Activated CD8-positive, alpha-beta T cell treated with anti-CD3 and anti-CD28 coated beads for 36 hours (primary cell): ENCODE measurements around the gene FANCE. TPM values are rescaled to one million over a fixed set of nuclear protein-coding genes. Genes with fewer than 3 reads are reported as not detected.
A peak's percentile ranks its signal among the peaks of the same experiment; 100 is the strongest.

Experiments used
- ATAC-seq: fragments of 200-7000 bp; cut with Tn5 transposase; one replicate; pipeline ENCODE4 v1.10.0; 2021; ENCODE audit warnings: mild to moderate bottlenecking, moderate library complexity
- CTCF ChIA-PET: fragments of 350-600 bp; sonication (Branson Sonifier 250); formaldehyde crosslinking; loops from one replicate; lab custom pipeline; 2021; ENCODE audit warnings: antibody characterized with exemption; lab: Charles Lee
- POLR2A ChIA-PET: fragments of 350-600 bp; sonication (Branson Sonifier 250); formaldehyde crosslinking; loops from one replicate; lab custom pipeline; 2021; ENCODE audit warnings: antibody characterized with exemption; lab: Charles Lee
- DNase-seq: peaks from one replicate; pipeline ENCODE4 v3.0.0-alpha.2; 2020
- H3K27ac Mint-ChIP-seq: one replicate; pipeline ENCODE4 v1.8.0; 2021; ENCODE audit warnings: mild to moderate bottlenecking, mixed read lengths
- H3K27me3 Mint-ChIP-seq: one replicate; pipeline ENCODE4 v1.8.0; 2021; ENCODE audit warnings: mixed read lengths
- H3K36me3 Mint-ChIP-seq: one replicate; pipeline ENCODE4 v1.8.0; 2021; ENCODE audit warnings: low read depth, mixed read lengths
- H3K4me1 Mint-ChIP-seq: one replicate; pipeline ENCODE4 v1.8.0; 2021; ENCODE audit warnings: low read depth, mixed read lengths
- H3K4me3 Mint-ChIP-seq: one replicate; pipeline ENCODE4 v1.8.0; 2021; ENCODE audit warnings: mild to moderate bottlenecking, moderate library complexity, mixed read lengths
- H3K9me3 Mint-ChIP-seq: one replicate; pipeline ENCODE4 v1.8.0; 2021; ENCODE audit warnings: mixed read lengths
- intact Hi-C: fragments of 100-400 bp; cut with micrococcal nuclease; formaldehyde crosslinking; loops from one replicate; pipeline ENCODE4 v1.10.0; 2022
- total RNA-seq, 2 experiments: library from RNA; stranded (reverse); gene quantifications; one replicate each; pipeline ENCODE4 v1.2.3, GENCODE V29; 2021
- TF ChIP-seq, protein P1 (sequence below): fragments of 200-600 bp; IDR thresholded peaks from one replicate; pipeline ENCODE4 v1.8.0; 2022; ENCODE audit warnings: antibody characterized with exemption, mild to moderate bottlenecking

The FANCE gene, protein sequence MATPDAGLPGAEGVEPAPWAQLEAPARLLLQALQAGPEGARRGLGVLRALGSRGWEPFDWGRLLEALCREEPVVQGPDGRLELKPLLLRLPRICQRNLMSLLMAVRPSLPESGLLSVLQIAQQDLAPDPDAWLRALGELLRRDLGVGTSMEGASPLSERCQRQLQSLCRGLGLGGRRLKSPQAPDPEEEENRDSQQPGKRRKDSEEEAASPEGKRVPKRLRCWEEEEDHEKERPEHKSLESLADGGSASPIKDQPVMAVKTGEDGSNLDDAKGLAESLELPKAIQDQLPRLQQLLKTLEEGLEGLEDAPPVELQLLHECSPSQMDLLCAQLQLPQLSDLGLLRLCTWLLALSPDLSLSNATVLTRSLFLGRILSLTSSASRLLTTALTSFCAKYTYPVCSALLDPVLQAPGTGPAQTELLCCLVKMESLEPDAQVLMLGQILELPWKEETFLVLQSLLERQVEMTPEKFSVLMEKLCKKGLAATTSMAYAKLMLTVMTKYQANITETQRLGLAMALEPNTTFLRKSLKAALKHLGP
- total RNA-seq, result 10 to 100 TPM; 18.8 to 19.4 TPM

DNA sequence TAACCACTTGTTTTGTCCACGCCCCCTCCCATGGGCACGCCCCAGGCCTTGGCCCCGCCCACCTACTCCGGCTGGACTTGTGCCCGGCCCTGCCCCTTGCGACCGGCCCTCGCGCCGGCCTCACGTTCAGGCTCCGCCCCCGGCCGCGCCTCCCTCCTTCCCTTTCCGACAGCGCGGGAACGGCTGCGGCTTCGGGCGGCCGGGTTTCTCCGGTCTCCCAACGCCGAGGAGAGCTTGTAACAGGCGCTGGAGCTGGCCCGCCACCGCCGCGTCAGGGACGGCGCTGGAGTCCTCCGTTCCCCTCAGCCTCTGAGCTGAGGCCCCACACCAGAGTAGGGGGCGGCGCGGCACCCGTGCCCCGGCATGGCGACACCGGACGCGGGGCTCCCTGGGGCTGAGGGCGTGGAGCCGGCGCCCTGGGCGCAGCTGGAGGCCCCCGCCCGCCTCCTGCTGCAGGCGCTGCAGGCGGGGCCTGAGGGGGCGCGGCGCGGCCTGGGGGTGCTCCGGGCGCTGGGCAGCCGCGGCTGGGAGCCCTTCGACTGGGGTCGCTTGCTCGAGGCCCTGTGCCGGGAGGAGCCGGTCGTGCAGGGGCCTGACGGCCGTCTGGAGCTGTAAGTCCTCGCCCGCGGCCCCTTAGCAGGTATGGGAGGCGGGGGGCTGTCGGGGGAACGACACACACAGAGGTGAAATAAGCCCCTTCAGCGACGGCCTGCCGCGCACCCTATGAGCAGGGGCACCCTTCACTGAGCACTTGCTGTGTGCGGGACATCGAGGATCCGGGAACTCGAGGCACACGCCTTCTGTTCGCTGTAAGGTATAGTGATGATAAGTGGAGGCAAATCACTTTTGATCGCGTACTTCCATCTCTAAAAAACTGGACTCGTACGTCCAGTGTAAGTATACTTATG, at the start of gene FANCE:
FANCE (plus strand) TSS at position 156 of the 908 bp plus-strand sequence; CDS start at position 364, 208 bp downstream.
- CTCF ChIA-PET, result interaction anchor here (0.8 to 9.7 kb wide), 13 partner anchors 15 to 284 kb away, joined by 3 to 209 read pairs (median 4); partner anchors contain the start of genes ARMC12, DEF6, PPARD and RPL10A
- Mint-ChIP-seq H3K27me3 (no peaks in the 10 kb centered on the region), H3K36me3 (peaks cover 21% of the 10 kb centered on the region), H3K4me3 (peak within 1 kb of the TSS; percentile 78), H3K9me3 (no peaks in the 10 kb centered on the region), H3K4me1 (peaks cover 36% of the 10 kb centered on the region), H3K27ac (peak within 1 kb of the TSS; percentile 39)
- intact Hi-C loops, result no loop called here
- ATAC-seq, result peak; percentile 90
- TF ChIP-seq, protein P1, sequence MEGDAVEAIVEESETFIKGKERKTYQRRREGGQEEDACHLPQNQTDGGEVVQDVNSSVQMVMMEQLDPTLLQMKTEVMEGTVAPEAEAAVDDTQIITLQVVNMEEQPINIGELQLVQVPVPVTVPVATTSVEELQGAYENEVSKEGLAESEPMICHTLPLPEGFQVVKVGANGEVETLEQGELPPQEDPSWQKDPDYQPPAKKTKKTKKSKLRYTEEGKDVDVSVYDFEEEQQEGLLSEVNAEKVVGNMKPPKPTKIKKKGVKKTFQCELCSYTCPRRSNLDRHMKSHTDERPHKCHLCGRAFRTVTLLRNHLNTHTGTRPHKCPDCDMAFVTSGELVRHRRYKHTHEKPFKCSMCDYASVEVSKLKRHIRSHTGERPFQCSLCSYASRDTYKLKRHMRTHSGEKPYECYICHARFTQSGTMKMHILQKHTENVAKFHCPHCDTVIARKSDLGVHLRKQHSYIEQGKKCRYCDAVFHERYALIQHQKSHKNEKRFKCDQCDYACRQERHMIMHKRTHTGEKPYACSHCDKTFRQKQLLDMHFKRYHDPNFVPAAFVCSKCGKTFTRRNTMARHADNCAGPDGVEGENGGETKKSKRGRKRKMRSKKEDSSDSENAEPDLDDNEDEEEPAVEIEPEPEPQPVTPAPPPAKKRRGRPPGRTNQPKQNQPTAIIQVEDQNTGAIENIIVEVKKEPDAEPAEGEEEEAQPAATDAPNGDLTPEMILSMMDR, result no peak
- peak; percentile 95 for DNase-seq
- POLR2A ChIA-PET, result interaction anchor here (0.6 to 5.5 kb wide), 12 partner anchors 15 to 155 kb away, joined by 3 to 70 read pairs (median 4); partner anchors contain the start of genes DEF6, PPARD and RPL10A

DNA sequence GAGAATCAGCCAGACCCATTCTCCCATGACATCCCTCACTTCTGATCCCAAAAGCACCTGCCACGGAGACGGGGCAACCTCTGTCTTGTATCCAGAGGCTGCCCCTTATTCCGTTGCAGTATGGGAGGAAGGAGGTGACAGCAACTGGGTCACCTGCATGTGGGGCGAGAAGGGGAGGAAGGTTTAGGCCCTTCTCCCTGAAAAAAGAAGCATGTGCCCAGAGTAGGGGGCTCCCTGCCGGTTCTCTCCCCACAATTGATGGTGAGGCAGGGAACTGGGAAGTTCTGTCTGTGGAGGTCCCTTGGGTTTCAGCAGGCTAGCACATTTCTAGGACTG, 49.3 kb upstream of the FANCE start:
- H3K4me1 Mint-ChIP-seq, result peaks cover 12% of the 10 kb centered on the region
- POLR2A ChIA-PET, result no interaction called here
- H3K9me3 Mint-ChIP-seq, result no peaks in the 10 kb centered on the region
- ATAC-seq (no peak), DNase-seq (no peak)
- no peaks in the 10 kb centered on the region for H3K27me3 Mint-ChIP-seq
- TF ChIP-seq, protein P1, result no peak
- H3K4me3 Mint-ChIP-seq, result no peak overlapping the region
- intact Hi-C loops, result no loop called here
- H3K27ac Mint-ChIP-seq, result peak overlapping the region; percentile 18
- H3K36me3 Mint-ChIP-seq, result no peaks in the 10 kb centered on the region
- CTCF ChIA-PET, result interaction anchor here (1.2 kb wide), 1 partner anchor 9 kb away, joined by 3 read pairs; no protein-coding TSS in a partner anchor

DNA sequence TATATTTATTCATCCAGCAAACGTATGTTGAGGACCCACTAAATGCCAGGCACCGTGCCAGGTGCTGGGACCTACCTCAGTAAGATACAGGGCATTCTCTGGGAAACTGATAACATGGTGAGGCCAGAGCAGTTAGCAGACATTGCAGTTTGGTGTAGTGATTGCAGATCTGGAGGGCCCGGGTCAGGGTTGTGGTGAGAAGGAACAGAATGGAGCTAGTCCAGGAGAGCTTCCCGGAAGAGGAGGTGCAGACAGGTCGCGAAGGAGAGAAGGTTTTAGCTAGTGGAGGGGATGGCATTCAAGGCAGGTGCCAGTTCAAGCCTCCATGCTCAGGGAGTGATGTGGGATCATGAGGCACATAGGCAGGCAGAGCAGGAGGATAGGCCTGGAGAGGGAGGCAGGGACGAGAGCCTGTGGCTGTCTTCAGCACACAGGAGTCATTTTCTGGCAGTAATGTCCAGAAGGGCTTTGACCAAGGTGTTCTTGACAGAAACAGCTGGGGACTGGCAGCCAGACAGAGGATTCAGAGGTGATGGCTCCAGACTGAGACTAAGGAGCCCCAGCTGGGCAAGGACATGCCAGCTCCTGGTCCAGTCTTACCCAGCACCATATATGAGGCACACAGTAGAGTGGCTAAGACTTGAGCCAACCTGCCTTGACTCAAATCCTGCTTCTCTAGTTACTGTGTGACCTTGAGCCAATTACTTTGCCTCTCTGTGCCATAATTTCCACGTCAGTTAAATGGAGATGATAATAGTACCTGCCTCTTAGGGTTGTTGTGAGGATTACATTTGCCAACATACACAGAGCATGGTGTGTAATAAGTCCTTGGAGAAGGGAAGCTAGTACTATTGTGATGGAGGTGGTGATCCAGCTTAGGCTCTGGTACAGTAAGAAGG, 48.3 kb upstream of the FANCE start:
- ATAC-seq, result no peak
- ChIA-PET CTCF (no interaction called here), POLR2A (interaction anchor here (0.8 kb wide), 1 partner anchor 15 kb away, joined by 3 read pairs; no protein-coding TSS in a partner anchor)
- no peak overlapping the region for H3K4me3 Mint-ChIP-seq
- no peaks in the 10 kb centered on the region for H3K27me3 Mint-ChIP-seq
- H3K9me3 Mint-ChIP-seq, result no peaks in the 10 kb centered on the region
- DNase-seq, result no peak
- TF ChIP-seq, protein P1, result no peak
- H3K27ac Mint-ChIP-seq, result no peak overlapping the region
- intact Hi-C loops, result no loop called here
- peaks cover 12% of the 10 kb centered on the region for H3K4me1 Mint-ChIP-seq
- no peaks in the 10 kb centered on the region for H3K36me3 Mint-ChIP-seq

DNA sequence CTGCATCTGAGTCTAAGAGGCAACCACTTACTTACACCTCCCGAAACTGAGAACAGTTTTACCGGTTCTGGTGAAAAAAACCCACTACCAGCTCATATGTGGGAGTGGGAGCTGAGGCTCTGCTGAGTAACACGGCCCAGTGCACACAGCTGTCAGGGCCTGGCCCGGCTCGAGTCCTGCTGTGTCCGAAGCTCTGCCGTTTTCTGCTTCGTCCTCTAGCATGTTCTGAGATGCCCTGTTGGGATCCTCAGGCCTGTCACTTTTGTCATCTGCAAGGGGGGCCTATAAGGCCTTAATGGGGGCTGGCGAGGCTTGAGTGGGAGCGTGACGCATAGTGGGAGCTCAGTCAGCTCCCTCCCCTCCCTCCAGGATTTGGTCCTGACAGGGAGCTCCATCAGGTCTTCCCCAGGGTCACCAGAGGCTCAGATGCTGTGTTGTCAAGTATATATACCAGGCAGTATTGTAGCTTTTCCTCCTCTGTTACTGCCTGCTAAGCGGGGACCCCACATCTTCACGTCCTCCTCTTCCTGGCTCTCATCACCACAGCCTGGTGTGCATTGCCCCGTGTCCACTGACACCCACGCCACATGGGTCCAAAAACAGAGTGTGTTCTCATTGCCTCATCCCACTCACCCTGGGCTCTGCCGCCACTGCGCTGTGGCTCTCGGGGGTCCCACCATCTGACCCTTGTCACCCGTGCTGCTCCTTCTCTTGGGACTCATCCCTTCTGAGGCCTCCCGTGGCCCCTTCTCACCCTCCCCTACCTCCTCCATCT, 45.2 kb upstream of the FANCE start:
- H3K9me3 Mint-ChIP-seq, result no peaks in the 10 kb centered on the region
- H3K27ac Mint-ChIP-seq, result no peak overlapping the region
- CTCF ChIA-PET, result interaction anchor here (0.8 to 4.3 kb wide), 5 partner anchors 11 to 113 kb away, joined by 3 to 14 read pairs (median 5); no protein-coding TSS in a partner anchor
- H3K36me3 Mint-ChIP-seq, result peaks cover 6% of the 10 kb centered on the region
- H3K4me1 Mint-ChIP-seq, result peaks cover 26% of the 10 kb centered on the region
- no peaks in the 10 kb centered on the region for H3K27me3 Mint-ChIP-seq
- POLR2A ChIA-PET, result interaction anchor here (0.6 to 1.4 kb wide), 2 partner anchors 12 to 52 kb away, joined by 3 to 5 read pairs; no protein-coding TSS in a partner anchor
- TF ChIP-seq, protein P1, result no peak
- no peak for ATAC-seq
- no peak for DNase-seq
- H3K4me3 Mint-ChIP-seq, result no peak overlapping the region
- intact Hi-C loops, result no loop called here
